IPS-15b (cell line): Measurements from ENCODE around the gene TMEM39A.

Experiments used
- H3K27me3 ChIP-seq: one replicate; pipeline ENCODE4 v1.6.1; 2013; ENCODE audit warnings: low read length; ENCODE audit not compliant: control insufficient read depth, insufficient read depth
- H3K36me3 ChIP-seq: one replicate; pipeline ENCODE4 v1.6.1; 2013; ENCODE audit warnings: low read length; ENCODE audit not compliant: control insufficient read depth, insufficient read depth
- H3K4me1 ChIP-seq: one replicate; pipeline ENCODE4 v1.6.1; 2013; ENCODE audit warnings: mild to moderate bottlenecking, low read length; ENCODE audit not compliant: control insufficient read depth, insufficient read depth
- H3K4me3 ChIP-seq: one replicate; pipeline ENCODE4 v1.5.1; 2013; ENCODE audit warnings: low read depth, low read length
- H3K9ac ChIP-seq: one replicate; pipeline ENCODE4 v1.6.1; 2013; ENCODE audit warnings: low read depth, mild to moderate bottlenecking, low read length
- H3K9me3 ChIP-seq: one replicate; pipeline ENCODE4 v1.6.1; 2013; ENCODE audit warnings: mild to moderate bottlenecking, low read length; ENCODE audit not compliant: control insufficient read depth, insufficient read depth

Gene TMEM39A

GRCh38 chr3:119388577-119388976 lies 74.8 kb downstream of the TMEM39A start:
- no peaks in the 10 kb centered on the region for H3K36me3 ChIP-seq
- no peaks in the 10 kb centered on the region for H3K4me1 ChIP-seq
- no peaks in the 10 kb centered on the region for H3K27me3 ChIP-seq
- H3K9me3 ChIP-seq, result no peaks in the 10 kb centered on the region
- no peak overlapping the region for H3K4me3 ChIP-seq
- no peak overlapping the region for H3K9ac ChIP-seq

- H3K36me3 ChIP-seq, result no peaks in the 10 kb centered on the region
- no peak overlapping the region for H3K4me3 ChIP-seq
- H3K9me3 ChIP-seq, result no peaks in the 10 kb centered on the region
- peaks cover 2% of the 10 kb centered on the region for H3K4me1 ChIP-seq
- H3K9ac ChIP-seq, result no peak overlapping the region
- no peaks in the 10 kb centered on the region for H3K27me3 ChIP-seq
Measured at GRCh38 chr3:119382134-119382533, 81.3 kb downstream of the TMEM39A start.

GRCh38 chr3:119380697-119381096 lies 82.7 kb downstream of the TMEM39A start:
- no peaks in the 10 kb centered on the region for H3K9me3 ChIP-seq
- no peak overlapping the region for H3K9ac ChIP-seq
- H3K36me3 ChIP-seq, result no peaks in the 10 kb centered on the region
- no peaks in the 10 kb centered on the region for H3K27me3 ChIP-seq
- peaks cover 2% of the 10 kb centered on the region for H3K4me1 ChIP-seq
- H3K4me3 ChIP-seq, result no peak overlapping the region
